Non-pigmented ciliary epithelial cell (primary cell): Measurements from ENCODE around the gene INMT.
"Not testable (repeated sequence)": the region's sequence is repeated elsewhere in the genome, so short reads cannot be mapped to it uniquely, and the experiment has no call there.

Source experiments
- DNase-seq: peaks from one replicate; pipeline ENCODE4 v3.0.0-alpha.2; 2010; ENCODE audit warnings: low read depth

INMT gene

GRCh38 chr7:30751696-30752273 lies at the start of gene INMT:
INMT (plus strand) TSS chr7:30752135; CDS start chr7:30752151, 16 bp downstream.
- DNase-seq = no peak

- no peak for DNase-seq
Measured at GRCh38 chr7:30702200-30702599, 49.7 kb upstream of the INMT start.

- no peak for DNase-seq
Measured at GRCh38 chr7:30703756-30704155, 48.2 kb upstream of the INMT start.

GRCh38 chr7:30705008-30705407 lies 46.9 kb upstream of the INMT start:
- no peak for DNase-seq

GRCh38 chr7:30705596-30705995 lies 46.3 kb upstream of the INMT start:
- DNase-seq = no peak

DNA sequence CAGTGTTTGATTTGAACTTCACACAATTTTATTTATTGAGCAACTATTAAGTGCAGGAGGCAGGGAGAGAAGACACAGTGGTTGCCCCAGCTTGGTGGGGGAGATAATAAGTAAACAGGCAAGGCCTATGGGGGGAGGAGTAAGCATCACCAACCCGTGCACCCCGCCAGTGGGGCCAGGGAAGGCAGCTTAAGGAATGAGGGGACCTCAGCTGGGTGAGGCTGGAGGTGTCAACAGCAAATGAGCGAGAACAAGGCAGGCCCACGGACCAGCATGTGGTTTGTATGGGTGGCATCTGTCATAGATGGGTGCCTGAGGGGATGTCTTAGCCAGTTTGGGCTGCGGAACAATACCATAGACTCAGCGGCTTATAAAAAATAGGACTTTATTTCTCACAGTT lies 45.6 kb upstream of the INMT start:
- DNase-seq = no peak

GRCh38 chr7:30706908-30707307 lies 45.0 kb upstream of the INMT start:
- no peak for DNase-seq

DNA sequence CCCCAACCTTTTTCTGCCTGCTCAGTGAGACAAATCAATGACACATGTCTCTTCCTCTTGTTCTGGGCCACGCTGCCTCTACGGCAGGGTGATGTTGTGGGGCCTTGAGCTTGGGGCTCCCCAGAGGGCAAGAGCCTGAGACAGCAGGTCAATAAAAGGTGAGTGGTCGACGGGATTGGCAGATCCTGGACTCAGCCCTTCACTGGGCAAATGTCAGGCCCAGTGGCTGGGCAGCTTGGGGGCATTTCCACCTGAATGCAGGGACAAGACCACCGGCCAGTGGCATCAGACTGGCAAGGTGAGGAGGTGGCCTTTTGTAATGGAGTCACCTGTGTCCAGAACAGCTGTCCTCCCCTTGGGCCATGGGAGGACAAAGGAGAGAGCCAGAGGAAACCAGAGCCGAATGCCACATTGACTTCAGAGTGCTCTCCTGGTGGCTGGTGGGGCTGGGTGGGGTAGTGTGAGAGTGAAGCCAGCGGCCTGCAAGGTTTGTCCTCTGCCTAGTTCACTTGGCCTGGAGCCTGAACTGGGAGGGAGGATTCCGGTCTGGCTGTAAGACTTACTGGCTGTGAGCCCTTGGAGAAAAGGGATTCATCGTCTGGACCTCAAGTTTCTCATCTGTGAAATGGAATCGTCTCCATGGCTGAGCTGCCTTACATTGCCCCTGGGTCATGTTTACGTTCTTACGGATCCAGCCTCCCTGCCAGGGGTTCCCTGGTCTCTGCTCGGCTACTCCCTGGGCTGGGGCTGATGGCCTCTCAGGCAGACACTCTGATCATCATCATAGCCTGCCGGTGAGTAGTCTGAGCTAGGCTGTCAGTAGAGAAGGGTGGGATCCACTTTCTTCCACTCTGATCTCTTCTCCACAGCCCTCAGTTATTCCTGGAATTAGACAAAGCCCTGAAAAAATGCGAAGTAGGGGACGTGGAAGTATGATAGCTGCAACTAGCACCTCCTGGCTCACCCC lies 44.3 kb upstream of the INMT start:
- no peak for DNase-seq

DNA sequence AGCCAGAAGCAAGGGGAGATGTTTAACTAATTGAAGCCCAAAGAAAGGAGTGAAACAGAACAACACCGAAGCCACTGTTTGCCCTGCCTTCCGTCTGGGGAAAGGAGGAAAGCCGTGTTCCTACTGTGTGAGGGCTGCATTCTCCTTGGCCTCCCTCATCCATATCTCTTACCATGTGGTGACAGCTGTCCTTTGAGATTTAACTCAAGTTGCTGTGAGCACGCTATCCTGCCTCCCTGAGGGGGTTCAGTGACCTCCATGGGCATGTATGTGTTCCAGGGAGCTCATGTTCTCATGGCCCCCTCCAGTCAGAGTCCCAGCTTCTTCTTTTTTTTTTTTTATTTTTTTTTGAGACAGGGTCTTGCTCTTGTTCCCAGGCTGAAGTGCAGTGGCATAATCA lies 43.5 kb upstream of the INMT start:
- DNase-seq = no peak

DNA sequence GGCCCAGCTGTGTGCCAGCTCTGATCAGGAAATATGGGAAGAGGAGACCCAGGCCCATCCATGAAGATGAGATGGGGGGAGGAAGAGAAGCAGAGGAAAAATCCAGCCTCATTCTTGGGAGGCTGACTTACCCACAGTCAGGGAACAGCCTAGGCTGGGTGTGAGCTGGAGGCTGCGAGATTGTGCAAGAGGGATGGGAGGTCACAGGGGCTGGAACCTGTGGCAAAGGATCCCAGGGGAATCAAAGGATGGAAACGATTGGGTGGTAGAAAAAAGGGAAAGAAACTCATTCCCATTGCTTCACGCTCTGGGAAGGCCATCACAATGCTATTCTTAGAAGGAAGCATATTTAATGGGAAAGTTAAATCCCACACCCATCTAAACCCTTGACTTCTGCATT lies 43.0 kb upstream of the INMT start:
- DNase-seq = no peak

DNA sequence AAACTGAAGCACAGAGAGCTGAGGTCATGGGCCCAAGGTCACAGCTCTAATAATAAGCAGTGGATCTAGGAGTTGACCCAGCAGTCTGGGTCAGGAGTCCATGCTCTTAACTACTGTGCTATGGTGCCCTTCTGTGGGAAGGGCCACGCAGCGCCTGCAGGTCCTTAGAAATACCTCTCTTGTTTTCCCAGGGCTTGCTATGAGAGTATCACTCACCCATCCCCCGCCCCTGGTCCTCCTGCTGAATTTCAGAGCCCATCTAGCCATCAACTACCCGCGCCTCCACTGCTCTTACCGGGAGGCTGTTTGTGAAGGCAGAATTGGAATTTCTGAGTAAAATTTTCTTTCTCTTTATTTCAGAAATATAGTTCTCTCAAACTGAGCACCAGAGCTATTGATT lies 42.4 kb upstream of the INMT start:
- no peak for DNase-seq

DNA sequence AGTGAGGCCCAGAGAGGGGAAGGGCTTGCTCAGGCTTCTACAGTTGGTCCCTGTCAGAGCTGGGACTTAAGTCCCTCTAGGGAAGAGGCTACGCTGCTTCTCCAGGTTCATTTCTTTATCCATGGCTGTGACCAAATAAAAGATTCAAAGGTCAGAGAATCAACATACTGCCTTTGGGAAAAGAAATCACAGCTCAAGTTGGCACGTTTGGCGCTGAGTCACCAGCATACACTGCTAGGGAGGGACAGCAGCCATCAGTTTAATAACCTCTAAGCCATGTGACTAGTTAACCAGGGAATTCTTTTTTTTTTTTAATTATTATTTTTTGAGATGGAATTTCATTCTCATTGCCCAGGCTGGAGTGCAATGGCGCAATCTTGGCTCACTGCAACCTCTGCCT lies 41.3 kb upstream of the INMT start:
- DNase-seq = no peak

DNA sequence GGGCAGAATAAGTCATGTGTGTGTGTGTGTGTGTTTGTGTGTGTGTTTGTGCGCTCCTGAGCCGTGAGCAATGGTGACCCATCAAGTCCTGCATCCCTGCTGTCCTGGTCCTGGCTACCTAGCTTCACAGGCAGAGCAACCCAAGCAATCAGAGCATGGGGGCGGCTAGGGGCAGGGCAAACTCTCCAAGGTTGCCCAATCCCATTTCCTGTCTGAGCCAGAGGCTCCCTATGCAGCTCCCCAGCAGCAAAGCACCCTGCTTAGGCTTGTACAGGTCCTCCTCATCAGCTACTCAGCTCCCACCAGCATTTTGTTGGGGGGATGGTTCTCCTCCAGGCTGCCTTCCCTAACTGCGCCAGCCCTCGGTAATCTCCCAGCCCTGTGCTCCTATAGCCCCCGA lies 38.5 kb upstream of the INMT start:
- DNase-seq = no peak

DNA sequence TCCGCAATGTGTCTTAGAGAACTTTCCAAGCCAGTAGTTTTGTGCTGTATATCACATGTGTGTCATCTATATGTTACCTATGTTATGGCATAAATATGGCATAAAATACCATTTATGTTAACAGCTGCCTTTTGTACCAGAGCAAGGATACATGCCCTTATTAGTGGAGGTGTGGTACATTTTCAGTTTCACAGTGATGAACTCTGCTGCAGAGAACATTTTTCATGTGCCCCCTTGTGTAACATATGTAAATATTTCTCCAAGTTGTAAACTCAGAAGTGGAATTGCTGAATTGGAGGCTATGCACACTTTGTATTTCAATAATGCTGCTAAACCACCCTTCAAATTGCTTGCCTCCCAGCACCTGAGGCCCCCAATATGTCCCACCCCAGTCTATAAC lies 37.8 kb upstream of the INMT start:
- no peak for DNase-seq

DNA sequence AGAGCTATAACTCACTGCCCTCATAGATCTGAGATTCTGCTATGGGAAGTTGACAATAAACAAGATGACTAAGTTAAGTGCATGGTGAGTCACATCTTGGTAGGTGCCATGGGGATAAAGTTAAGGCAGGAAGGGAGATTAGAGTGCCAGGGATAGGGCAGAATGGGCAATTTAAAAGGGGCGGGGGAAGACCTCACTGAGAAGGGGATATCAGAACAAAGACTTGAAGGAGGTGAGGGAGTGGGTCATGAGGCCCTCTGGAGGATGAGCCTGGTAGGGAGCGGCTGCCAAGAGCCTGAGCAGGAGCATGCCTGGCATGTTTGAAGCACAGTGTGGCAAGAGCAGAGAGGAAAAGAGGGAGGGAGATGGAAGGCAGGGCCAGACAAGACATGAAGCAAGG lies 34.8 kb upstream of the INMT start:
- no peak for DNase-seq

- not testable (repeated sequence) for DNase-seq
Measured at GRCh38 chr7:30719434-30719833, 32.5 kb upstream of the INMT start.

DNA sequence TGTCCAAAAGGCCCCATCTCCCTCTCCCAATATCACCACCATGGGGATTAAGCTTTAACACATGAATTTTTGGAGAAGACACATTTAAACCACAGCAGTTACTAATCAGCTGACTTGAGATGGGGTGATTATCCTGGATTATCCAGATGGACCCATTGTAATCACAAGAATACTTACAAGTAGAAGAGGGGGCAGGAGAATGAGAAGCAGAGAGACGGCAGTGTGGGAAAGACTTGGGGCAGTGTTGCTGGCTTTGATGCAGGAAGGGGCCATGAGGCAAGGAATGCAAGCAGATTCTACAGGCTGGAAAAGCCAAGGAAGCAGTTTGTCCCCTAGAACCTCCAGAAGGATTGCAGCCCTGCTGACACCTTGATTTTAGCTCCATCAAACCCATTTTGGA lies 30.7 kb upstream of the INMT start:
- no peak for DNase-seq

GRCh38 chr7:30722187-30722586 lies 29.7 kb upstream of the INMT start:
- no peak for DNase-seq

DNA sequence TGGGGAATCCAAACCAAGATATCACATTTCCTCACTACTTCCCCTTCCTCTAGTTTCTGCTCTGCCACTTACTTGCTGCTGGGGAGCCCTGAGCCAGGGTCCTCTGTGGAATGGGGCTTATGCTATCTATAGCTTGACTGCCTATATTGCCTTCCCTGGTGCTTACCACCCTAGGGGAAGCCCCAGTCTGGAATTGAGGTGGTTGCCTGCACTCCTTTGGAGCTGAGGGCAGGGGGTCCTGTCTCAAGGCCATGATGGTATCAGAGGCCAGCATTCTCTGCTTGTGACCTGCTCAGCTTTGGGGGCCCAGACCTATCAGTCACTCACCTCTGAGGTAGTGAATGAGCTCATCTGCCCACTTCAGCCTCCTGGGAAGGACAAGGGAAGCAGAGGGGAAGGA lies 29.3 kb upstream of the INMT start:
- no peak for DNase-seq

- no peak for DNase-seq
Measured at GRCh38 chr7:30723776-30724175, 28.2 kb upstream of the INMT start.

GRCh38 chr7:30726296-30727006 lies 25.5 kb upstream of the INMT start:
- no peak for DNase-seq

DNA sequence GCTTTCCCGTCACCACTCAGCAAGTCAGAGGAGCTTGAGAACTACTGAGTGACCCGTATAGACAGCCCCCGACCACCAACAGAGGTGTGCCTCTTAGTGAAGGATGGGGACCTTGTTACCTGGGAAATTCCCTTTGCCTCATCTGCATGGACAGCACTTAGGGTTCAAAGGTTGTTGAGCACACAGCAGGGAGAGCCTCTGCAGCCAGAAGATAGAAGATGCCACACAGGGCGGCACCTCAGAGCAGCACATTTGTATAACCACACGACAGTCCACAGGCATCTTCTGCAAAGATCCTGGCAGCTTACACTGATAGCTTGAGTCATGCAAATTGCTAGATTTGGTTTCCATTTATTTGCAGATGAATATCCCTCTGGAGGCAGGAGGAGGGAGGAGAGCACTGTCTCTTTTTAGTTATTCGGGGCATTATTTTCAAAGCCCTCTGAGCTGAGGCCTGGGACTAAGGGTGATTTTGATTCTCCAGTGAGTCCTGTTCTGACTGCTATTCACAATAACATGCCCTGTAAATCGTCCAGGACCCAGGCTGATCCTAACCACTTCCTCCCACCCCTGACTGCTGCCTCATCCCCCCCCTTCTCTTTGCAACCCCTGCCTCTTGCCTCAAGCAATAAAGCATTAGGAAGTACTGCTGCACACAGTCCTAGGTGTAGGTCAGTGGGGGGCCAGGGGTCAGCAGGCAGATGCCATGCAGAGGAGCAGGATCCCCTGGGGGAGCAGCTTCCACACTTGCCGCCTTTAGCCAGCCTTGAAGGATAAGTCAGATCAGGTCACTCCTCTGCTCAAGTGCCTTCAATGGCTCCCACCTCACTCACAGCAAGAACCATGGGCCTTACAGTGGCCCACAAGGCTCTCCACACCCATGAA lies 24.6 kb upstream of the INMT start:
- DNase-seq = no peak
